Fibroblast of skin of left biceps (primary cell): ENCODE measurements around the gene BEND6.
"Not testable (repeated sequence)": the region's sequence is repeated elsewhere in the genome, so short reads cannot be mapped to it uniquely, and the experiment has no call there.

ENCODE experiments used
- DNase-seq, 2 experiments: peaks; one replicate each; pipeline ENCODE4 v3.0.0-alpha.2; 2013; ENCODE audit warnings: low read depth in 2 of 2

The BEND6 gene

DNA sequence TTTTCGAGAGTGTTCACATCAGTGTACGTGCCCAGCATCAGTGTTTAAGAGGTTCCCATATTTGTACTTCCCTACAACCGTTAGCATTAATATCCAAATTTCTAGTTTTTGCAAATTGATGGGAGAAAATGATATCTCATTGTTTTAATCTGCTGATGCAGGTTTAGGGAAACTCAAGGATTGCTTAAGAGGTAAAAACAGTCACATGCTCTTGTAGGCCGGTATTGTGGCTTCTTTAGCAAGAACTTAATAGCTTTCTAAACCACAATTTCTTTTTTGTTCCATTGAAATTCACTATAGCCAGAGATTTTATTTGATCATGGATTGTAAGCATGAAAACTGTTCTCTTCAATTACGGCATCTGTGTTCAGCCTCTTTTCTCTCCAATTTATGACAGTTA is 29.5 kb downstream of the BEND6 start:
- no peak for DNase-seq

DNA sequence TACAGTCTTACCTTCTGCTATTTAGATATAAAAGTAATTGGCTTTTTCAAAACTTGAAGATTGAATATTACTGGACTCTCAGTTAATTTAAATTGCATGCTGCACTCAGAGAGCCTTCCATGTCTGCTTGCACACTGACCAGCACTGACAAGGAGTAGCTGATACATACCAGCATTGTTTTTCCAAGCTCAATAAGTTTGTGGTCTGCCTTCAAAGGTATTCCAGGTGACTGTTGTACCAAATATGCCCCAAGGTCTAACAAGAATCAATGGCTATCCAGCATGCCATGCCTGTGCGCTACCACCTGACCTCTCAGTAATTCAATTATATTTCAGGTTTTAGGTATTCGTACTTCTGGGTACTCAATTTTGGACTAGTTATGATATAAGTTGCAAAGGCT is 30.0 kb downstream of the BEND6 start:
- no peak for DNase-seq

DNA sequence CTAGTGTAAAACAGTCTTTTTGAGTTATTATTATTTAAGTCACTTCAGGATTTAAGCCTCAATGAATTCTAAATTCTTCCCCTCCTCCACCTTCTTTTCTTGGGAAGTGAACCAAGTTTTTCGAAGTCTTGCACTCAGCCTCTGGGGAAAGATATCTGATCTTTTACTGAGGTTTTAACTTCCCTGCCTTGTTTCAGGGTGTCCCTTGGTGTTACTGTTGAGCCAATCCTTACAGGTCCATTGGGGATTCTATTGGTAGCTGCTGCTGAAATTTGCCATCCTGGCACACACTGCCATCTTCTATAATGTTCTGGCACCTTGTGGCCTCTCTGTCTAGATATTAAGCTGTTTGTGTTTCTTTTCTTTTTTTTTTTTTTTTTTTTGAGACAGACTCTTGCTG is 31.7 kb downstream of the BEND6 start:
- no peak for DNase-seq

DNA sequence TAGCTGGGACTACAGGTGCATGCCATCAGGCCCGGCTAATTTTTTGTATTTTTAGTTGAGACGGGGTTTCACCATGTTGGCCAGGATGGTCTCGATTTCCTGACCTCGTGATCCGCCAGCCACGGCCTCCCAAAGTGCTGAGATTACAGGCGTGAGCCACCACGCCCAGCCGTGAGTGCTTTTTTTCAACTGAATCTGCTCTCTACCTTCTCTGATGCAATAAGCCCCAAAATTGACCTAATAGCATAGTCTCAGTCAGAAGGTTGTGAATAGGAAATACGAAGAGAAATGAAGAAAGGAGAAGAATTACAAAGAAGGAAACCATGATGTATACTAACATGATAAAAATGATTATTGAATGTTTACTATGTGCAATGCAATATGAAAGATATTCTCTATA is 33.2 kb downstream of the BEND6 start:
- DNase-seq, result no peak

DNA sequence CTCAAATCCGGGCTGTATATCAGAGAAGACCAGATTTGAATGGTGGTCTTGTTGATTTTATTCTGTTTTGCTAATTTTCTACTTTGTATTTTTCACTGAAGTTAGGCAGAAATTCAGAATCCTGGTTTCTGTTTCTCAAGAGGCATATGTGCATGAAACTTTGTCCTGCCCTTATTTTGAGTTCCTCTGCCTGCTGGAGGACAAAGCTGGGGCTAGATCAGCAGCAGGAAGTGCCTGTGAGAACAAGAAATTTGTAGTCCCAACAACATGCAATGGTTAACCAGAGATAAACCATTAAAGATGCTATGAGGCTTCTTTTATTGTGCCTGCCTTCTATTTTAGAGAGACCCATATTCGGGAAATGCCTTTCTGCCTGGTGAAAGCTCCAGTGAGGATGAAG is 37.1 kb downstream of the BEND6 start:
- no peak for DNase-seq

DNA sequence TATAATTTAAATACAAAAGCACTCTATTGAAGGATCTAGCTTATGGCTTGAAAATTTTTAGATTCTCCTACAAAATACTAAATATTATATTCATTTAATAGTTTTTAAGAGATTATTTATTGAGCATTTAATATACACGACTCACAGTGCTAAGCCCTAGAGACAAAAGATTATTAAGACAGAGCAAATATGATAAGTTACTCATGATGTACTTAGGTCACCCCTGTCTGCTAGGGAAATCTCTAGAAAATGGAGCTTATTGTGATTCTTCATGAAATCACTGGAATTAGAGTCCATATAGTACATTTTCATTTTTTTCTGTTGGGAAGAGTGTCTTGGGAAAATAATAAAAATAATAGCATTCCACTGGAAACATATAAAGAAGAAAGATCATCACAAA is 37.8 kb downstream of the BEND6 start:
- no peak for DNase-seq

DNA sequence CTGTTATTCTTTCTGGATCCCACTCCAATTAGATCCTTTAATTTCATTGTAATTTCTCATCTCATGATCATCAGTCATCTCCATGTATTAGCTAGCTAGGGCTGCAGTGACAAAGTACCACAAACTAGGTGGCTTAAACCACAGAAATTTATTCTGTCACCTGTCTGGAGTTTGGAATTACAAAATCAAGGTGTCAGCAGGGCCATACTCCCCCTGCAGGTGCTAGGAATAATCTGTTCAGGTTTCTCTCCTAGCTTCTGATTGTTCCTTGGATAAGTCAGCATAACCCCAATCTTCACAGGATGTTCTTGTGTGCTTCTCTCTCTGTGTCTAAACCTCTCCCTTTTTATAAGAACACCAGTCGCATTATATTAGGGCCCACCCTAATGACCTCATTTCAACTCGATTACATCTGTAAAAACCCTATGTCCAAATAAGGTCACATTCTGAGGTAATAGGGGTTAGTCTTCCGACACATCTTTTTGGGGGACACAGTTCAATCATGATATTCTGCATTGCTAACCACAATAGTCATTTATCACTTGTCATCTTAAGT is 40.5 kb downstream of the BEND6 start:
- no peak for DNase-seq

DNA sequence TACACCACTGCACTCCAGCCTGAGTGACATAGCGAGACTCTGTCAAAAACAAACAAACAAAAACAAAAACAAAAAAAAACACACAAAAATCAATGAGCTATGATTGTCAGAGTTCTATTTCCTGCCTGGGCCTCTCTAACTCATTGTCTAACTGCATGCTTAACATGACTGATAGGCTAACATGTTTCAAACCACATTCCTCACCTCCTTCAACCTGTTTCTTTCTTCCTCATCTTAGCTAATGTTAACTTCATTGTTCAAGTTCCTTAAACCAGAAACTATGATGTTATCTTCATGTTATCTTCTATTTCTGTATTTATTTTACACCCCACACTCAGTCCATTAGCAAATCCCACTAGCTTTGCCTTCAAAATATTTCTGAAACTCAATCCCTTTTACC is 41.5 kb downstream of the BEND6 start:
- no peak for DNase-seq

DNA sequence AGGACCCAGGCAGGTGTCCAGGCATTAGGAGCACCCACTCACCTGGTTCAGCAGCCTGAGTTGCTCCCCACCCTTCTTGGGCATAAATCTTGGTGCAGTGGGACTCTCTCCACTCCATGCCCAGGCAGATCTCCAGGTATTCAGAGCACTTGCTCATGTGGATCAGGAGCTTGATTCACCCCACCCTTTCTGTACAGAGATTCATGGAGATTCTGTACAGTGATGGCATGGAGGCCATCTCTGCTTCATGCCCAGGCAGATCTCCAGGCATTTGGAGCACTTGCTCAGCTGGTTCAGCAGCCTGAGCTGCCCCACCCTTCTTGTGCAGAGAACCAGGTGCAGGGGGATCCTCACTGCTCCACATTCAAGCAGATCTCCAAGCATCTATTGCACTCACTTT is 44.1 kb downstream of the BEND6 start:
- no peak for DNase-seq

DNA sequence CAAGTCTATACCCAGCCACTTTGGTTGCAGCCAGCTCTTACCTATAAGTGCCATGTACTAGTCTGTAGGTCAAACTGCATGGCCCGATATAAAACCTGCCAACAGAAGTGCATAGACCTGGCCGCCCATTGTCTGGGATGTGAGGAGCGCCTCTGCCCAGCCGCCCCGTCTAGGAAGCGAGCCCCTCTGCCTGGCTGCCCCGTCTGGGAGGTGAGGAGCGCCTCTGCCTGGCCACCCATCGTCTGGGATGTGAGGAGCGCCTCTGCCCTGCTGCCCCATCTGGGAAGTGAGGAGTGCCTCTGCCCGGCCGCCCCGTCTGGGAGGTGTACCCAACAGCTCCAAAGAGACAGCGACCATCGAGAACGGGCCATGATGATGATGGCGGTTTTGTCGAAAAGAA is 44.8 kb downstream of the BEND6 start:
- DNase-seq, result not testable (repeated sequence)

DNA sequence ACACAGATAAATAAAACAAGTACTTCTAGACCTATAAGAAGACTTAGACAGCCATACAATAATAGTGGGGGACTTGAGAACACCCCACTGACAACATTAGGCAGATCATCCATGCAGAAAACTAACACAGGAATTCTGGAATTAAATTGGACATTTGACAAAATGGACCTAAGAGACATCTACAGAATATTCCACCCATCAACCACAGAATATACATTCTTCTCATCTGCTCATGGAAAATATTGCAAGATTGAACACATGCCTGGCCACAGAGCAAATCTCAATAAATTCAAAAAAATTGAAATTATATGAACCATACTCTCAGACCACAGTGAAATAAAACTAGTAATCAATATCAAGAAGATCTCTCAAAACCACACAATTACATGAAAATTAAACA is 47.3 kb downstream of the BEND6 start:
- DNase-seq, result no peak

DNA sequence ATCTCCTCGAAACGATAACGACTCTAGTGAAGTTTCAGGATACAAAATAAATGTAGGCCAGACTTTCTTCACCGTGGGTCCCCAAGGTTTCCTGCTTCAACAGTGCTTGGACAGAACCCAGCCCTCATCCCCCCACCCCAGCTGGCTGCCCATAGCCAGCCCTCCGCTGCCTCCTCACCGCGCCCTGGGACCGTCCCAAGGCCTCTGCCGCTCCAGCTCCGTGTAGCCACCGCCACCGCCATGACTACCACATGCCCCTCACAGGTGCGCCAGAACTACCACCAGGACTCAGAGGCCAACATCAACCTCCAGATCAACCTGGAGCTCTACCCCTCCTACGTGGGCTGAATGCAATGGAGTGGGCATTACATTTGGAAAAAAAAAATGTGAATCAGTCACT is 49.4 kb downstream of the BEND6 start:
- DNase-seq, result no peak

DNA sequence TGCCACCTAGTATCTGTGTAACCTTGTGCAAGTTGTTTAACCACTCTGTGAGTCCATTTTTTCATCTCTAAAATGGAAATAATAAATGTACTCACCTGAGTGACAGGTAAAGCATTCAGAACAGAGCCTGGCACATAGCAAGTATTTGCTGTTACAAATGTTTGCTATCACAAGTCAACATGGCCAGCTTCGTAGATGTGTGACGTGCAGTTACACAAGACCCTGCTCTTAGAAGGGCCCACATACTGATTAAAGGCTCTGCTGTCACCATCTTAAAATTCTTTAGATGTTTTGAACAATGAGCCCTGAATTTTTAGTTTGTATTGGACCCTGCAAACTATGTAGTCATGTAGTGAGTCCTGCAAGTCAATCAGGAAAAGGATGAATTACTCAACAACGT is 51.2 kb downstream of the BEND6 start:
- no peak for DNase-seq

DNA sequence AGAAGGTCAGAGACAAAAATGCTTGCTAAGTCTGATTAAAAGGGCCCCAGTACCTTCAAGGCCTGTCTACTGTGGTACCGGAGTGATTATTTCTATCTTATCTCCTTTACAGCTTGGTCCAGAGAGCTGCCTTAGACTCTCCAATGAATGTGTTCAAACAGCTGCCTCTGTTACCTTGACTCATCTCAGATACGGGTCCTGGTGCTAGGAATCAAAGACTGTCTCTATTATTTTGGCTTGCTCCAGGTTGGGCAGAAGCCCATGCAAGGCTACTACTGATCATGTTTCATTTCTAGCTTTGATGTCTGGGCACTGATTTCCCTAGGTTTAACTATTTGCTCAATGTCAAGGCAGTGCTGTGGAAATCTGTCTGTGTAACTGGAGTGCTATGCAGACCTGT is 53.2 kb downstream of the BEND6 start:
- DNase-seq, result not testable (repeated sequence)

DNA sequence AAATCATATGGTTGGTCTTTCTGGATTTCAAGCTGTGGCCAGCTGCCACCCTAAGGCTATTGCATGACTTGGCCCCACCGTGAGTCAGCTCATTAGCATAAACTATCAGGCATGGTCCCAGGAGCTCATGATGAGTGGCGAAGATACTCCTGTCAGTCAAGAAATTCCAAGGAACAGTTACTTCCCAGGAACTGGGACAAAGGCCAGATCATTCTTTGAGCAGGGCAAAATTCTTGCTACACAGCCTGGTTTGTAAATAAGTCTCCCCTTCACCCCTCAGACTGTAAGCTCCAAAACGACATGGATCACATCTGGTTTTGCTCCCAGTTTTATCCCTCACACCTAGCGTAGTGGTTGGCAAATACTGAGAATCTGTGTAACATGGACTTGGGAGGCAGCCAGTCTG is 58.6 kb downstream of the BEND6 start:
- peak; percentile 56 to 57 for DNase-seq

DNA sequence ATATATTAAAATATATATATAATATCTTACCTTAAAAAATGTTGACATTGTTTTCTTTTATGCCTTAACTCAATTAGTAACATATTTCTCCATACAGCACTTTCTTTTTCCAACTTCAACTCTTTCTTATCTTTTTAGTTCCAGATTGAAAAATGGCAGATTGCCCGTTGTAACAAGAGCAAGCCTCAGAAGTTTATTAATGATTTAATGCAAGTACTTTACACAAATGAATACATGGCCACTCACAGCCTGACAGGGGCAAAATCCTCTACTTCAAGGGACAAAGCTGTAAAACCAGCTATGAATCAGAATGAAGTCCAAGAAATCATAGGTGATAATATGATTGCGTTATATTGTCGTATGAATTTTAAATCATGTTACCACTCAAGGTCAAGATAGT is 62.2 kb downstream of the BEND6 start:
- DNase-seq, result no peak

DNA sequence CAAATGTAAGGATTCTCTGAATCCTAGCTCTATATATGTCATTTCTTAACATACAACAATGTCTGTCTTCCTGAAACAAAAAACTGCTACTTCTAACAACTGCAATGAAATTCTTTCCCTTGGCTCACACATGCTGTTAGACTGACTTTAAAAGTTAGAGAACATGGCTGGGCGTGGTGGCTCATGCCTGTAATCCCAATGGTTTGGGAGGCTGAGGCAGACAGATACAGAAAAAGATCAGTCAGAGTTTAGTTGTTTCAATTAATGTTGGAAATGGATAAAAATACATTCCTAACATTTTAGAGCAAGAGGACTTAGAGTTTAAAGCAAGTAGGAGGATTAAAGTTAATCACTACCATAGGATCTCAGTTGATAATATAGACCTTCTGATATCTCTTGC is 62.9 kb downstream of the BEND6 start:
- DNase-seq, result no peak

DNA sequence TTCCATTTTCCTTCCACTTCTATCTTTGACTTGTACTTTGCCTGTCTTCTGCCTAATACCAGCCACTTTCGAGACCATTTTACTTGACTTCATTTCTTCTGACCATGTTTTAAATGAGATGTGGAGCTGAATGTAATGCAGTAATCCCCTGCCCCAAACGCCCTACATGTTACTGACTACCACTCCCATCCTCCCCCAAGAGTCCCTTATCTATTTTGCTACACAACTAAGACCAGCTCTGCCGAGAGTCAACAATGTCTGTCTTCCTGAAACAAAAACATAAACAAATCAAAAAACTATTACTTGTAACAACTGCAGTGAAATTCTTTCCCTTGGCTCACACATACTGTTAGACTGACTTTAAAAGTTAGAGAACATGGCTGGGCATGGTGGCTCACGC is 64.5 kb downstream of the BEND6 start:
- DNase-seq, result no peak

DNA sequence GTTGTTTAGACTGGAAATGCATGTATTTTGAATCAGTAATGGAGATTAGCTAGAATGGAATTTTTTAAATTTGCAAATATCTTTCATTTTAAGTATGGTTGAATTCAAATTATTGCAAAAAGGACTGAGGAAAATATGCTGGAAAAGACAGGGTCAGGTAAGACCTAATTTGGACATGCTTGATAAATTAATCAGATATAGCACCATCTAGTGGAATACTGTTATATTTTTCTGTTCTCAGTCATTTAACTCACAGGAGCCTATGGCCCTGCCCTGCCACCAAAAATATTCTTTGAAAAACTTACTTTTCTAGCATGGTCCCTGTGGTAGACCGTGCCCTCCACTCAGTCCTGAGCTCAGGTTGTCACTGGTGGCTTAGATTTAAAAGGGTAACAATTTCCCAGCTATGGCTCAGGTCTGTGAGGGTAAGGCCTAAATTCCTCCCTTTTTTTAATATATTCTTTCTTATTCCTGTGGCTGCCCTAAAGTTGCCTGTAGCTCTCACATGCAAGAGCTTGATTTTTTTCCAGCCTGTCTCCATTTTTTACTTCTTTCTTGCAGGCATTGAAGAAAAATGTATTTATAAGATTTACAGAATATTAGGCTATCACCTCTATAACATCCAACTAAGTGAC is 66.3 kb downstream of the BEND6 start:
- peak; percentile 9 to 22 for DNase-seq

DNA sequence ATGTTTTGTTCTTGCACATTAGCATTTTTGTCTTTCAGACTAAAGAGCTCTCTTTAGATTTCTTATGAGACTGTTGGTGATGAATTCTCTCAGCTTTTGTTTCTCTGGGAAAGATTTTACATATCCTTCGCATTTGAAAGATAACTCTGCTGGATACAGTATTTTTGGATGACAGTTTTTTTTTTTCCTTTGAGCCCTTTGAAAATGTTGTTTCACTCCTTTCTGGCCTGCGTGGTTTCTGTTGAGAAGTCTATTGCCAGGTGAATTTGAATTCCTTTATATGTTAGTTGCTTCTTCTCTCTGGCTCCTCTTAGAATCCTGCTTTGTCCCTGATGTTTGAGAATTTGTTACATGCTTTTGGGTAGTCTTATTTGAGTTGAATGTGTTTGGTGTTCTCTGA is 69.4 kb downstream of the BEND6 start:
- no peak for DNase-seq

DNA sequence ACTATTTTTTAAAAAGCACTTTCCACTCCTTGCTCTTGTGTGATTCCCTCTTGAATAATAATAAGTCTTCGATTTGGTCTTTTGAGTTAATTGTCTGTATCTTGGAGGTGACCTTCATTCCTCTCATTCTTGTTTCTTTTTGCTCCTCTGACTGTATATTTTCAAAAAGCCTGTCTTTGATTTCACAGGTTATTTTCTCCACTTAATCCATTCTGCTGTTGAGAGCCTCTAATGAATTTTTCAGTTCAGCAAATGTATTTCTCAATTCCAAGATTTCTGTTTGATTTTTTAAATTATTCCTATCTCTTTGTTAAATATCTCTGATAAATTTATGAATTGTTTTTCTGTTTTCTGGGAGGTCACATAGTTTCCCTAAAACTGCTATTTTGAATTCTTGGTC is 69.9 kb downstream of the BEND6 start:
- DNase-seq, result no peak

DNA sequence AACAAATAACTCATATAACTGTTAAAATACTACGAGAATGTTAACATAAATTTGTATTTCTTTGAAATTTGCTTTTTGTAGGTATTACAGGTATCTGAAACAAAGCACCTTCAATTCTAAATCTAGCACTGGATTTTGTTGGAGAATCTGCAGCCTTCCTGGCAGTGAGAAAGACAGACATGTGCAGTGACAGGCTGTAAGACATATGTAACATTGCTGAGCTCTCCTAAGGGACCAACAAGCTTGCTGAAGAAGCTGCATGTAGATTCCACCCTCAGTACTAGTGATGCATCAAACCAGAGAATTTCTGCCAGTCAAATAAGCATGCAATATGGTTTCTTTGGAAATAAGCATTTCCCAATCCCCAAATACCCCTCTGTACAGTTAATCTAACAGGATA is 71.1 kb downstream of the BEND6 start:
- no peak for DNase-seq

DNA sequence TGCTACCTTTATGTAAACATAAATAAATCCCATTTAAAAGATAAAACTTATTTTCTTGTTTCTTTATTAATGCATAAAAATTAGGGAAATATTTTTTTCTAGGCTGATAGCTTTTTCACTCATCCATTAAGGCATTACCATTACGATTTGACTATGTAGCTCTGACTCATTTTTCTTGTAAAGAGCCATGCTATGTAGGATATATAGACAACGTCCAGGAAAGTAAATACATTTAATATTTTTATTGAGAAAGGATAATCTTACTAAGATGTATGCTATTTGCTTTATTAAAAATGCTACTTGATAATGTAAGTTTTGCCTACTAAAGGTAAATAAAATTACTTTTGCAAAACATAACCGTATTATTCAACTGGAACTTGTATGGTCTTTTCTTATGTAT is 72.4 kb downstream of the BEND6 start:
- no peak for DNase-seq

DNA sequence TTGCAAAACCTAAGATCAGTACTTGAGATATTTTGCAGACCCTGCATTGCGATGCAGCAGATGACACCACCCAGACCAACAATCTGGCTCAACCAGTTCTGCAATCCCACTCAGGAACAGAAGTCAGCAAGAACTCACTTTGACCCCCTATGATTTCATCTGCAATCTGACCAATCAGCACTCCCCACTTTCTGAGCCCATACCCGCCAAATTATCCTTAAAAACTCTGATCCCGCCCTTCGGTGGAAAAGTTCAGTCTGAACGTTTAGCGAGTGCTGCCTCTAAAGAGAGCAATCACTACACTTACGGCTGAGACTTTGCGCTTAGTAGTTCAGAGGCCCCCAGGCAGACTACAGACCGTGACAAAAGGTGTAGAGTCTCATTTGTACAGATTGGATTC is 74.3 kb downstream of the BEND6 start:
- DNase-seq, result no peak
